Activated T-helper 17 cell treated with anti-CD3 and anti-CD28 coated beads, Interleukin-2, amount 50 U/mL, for 72 hours (primary cell): Measurements from ENCODE around the gene KRT20. TPM values are rescaled to one million over a fixed set of nuclear protein-coding genes. Genes with fewer than 3 reads are reported as not detected.
A peak's percentile ranks its signal among the peaks of the same experiment; 100 is the strongest.
"Not testable (repeated sequence)": the region's sequence is repeated elsewhere in the genome, so short reads cannot be mapped to it uniquely, and the experiment has no call there.

ENCODE experiments used
- ATAC-seq: fragments of 150-1000 bp; cut with Tn5 transposase; replicated peaks from 2 replicates; pipeline ENCODE4 v1.10.0; 2021; ENCODE audit warnings: mild to moderate bottlenecking, moderate library complexity
- H3K27ac Mint-ChIP-seq: one replicate; pipeline ENCODE4 v1.8.0; 2022; ENCODE audit warnings: mixed read lengths
- H3K27me3 Mint-ChIP-seq: one replicate; pipeline ENCODE4 v1.8.0; 2022; ENCODE audit warnings: mixed read lengths
- H3K36me3 Mint-ChIP-seq: one replicate; pipeline ENCODE4 v1.8.0; 2022; ENCODE audit warnings: low read depth, mild to moderate bottlenecking, mixed read lengths
- H3K4me1 Mint-ChIP-seq: one replicate; pipeline ENCODE4 v1.8.0; 2022; ENCODE audit warnings: mixed read lengths
- H3K4me3 Mint-ChIP-seq: one replicate; pipeline ENCODE4 v1.8.0; 2022; ENCODE audit warnings: mild to moderate bottlenecking, mixed read lengths
- H3K9me3 Mint-ChIP-seq: one replicate; pipeline ENCODE4 v1.8.0; 2022; ENCODE audit warnings: mixed read lengths
- total RNA-seq, 2 donors: library from RNA; stranded (reverse); gene quantifications; one replicate each; pipeline ENCODE4 v1.2.3, GENCODE V29; 2022

The KRT20 gene
- total RNA-seq, 2 donors from 2014 or later: not detected

DNA sequence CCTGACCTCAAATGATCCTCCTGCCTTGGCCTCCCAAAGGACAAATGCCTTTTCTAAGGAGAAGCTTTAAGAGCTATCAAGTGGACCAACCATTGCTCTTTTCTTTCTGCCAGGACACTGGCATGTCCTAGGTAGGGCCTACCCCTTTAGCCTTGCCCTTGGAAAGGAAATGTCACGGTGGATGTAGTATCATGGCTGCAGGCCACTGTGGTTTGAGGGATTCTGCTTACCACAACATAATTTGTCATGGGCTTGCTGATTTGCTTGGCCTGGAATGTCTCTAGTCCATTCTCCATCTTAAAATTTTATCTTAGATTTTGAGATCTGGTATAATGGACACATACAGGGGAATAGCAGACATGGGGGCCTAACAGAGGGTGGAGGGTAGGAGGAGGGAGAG, 6.0 kb downstream of the KRT20 start:
- ATAC-seq: no peak
- H3K27me3 Mint-ChIP-seq: peaks cover 8% of the 10 kb centered on the region
- no peak overlapping the region for H3K4me3 Mint-ChIP-seq
- no peaks in the 10 kb centered on the region for H3K36me3 Mint-ChIP-seq
- no peaks in the 10 kb centered on the region for H3K4me1 Mint-ChIP-seq
- H3K27ac Mint-ChIP-seq: no peak overlapping the region
- H3K9me3 Mint-ChIP-seq: no peaks in the 10 kb centered on the region

- Mint-ChIP-seq H3K4me1 (no peaks in the 10 kb centered on the region), H3K9me3 (no peaks in the 10 kb centered on the region), H3K27me3 (peaks cover under 1% of the 10 kb centered on the region), H3K27ac (no peak overlapping the region), H3K4me3 (no peak overlapping the region), H3K36me3 (no peaks in the 10 kb centered on the region)
- no peak for ATAC-seq
Observed at GRCh38 chr17:40878044-40878443, 7.0 kb downstream of the KRT20 start.

GRCh38 chr17:40873801-40874200, 11.2 kb downstream of the KRT20 start:
- ATAC-seq: no peak
- Mint-ChIP-seq H3K36me3 (no peaks in the 10 kb centered on the region), H3K27me3 (peaks cover 18% of the 10 kb centered on the region), H3K9me3 (no peaks in the 10 kb centered on the region), H3K27ac (no peak overlapping the region), H3K4me1 (no peaks in the 10 kb centered on the region), H3K4me3 (no peak overlapping the region)

- no peak for ATAC-seq
- no peak overlapping the region for H3K27ac Mint-ChIP-seq
- peaks cover 18% of the 10 kb centered on the region for H3K27me3 Mint-ChIP-seq
- H3K9me3 Mint-ChIP-seq: no peaks in the 10 kb centered on the region
- H3K36me3 Mint-ChIP-seq: no peaks in the 10 kb centered on the region
- H3K4me3 Mint-ChIP-seq: no peak overlapping the region
- no peaks in the 10 kb centered on the region for H3K4me1 Mint-ChIP-seq
Observed at GRCh38 chr17:40873255-40873654, 11.8 kb downstream of the KRT20 start.

DNA sequence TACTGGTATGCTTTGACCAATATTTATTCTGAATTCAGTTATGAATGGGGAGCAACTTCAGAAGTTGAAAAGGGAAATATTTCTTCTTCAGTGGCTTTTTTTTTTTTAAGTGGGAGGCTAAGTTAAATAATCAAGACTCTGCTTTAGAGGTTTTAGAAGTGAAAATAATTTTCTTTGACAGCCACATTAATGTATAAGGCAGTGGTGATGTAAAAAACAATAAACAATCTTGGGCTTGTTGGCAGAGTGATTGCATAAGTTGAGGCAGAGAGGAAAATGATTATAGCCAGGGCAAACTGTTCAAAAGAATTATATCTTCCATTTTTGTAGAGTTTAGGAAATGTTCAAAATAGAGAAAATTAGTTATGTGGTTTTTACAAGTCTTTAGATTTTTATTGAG, 12.6 kb downstream of the KRT20 start:
- Mint-ChIP-seq H3K36me3 (no peaks in the 10 kb centered on the region), H3K27ac (no peak overlapping the region), H3K27me3 (peaks cover 18% of the 10 kb centered on the region), H3K9me3 (no peaks in the 10 kb centered on the region), H3K4me3 (no peak overlapping the region), H3K4me1 (no peaks in the 10 kb centered on the region)
- no peak for ATAC-seq

- peaks cover 23% of the 10 kb centered on the region for H3K27me3 Mint-ChIP-seq
- H3K9me3 Mint-ChIP-seq: no peaks in the 10 kb centered on the region
- no peak for ATAC-seq
- H3K36me3 Mint-ChIP-seq: no peaks in the 10 kb centered on the region
- H3K4me3 Mint-ChIP-seq: no peak overlapping the region
- H3K27ac Mint-ChIP-seq: no peak overlapping the region
- no peaks in the 10 kb centered on the region for H3K4me1 Mint-ChIP-seq
Observed at GRCh38 chr17:40871316-40871715, 13.7 kb downstream of the KRT20 start.

DNA sequence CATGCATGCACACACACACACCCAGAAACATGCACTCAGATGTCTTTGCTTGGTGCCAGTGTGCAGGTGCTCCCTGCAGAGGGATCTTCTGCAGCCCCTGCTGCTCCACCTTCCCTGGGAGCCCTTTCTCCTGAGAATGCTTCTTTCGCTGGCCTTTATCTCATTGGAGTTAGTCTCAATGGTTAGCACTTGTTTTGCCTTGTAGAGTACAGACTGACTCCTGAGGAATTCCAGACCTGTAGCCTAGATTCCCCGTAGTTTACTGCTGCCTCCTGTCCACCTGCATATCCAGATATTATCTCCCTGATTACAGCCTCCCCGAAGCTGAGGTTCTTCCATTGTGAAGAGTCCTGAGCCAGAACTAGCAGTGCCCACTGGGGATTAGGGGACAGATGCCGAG, 14.9 kb downstream of the KRT20 start:
- no peaks in the 10 kb centered on the region for H3K36me3 Mint-ChIP-seq
- ATAC-seq: no peak
- H3K9me3 Mint-ChIP-seq: no peaks in the 10 kb centered on the region
- H3K27me3 Mint-ChIP-seq: peaks cover 23% of the 10 kb centered on the region
- H3K4me1 Mint-ChIP-seq: no peaks in the 10 kb centered on the region
- H3K27ac Mint-ChIP-seq: no peak overlapping the region
- no peak overlapping the region for H3K4me3 Mint-ChIP-seq

- Mint-ChIP-seq H3K4me1 (no peaks in the 10 kb centered on the region), H3K27me3 (peaks cover 19% of the 10 kb centered on the region), H3K9me3 (no peaks in the 10 kb centered on the region), H3K36me3 (no peaks in the 10 kb centered on the region), H3K27ac (no peak within 1 kb of the TSS), H3K4me3 (no peak within 1 kb of the TSS)
- ATAC-seq: no peak
Observed at GRCh38 chr17:40866838-40867237, 18.2 kb downstream of the KRT20 start, which contains the start of gene KRT12. Gene KRT12, minus strand, starts transcription at chr17:40867223. Its CDS starts 37 bp downstream, at chr17:40867186.

GRCh38 chr17:40864661-40865390, 20.2 kb downstream of the KRT20 start:
- H3K36me3 Mint-ChIP-seq: no peaks in the 10 kb centered on the region
- peaks cover 11% of the 10 kb centered on the region for H3K27me3 Mint-ChIP-seq
- no peak overlapping the region for H3K27ac Mint-ChIP-seq
- H3K4me1 Mint-ChIP-seq: no peaks in the 10 kb centered on the region
- no peaks in the 10 kb centered on the region for H3K9me3 Mint-ChIP-seq
- ATAC-seq: no peak
- no peak overlapping the region for H3K4me3 Mint-ChIP-seq

DNA sequence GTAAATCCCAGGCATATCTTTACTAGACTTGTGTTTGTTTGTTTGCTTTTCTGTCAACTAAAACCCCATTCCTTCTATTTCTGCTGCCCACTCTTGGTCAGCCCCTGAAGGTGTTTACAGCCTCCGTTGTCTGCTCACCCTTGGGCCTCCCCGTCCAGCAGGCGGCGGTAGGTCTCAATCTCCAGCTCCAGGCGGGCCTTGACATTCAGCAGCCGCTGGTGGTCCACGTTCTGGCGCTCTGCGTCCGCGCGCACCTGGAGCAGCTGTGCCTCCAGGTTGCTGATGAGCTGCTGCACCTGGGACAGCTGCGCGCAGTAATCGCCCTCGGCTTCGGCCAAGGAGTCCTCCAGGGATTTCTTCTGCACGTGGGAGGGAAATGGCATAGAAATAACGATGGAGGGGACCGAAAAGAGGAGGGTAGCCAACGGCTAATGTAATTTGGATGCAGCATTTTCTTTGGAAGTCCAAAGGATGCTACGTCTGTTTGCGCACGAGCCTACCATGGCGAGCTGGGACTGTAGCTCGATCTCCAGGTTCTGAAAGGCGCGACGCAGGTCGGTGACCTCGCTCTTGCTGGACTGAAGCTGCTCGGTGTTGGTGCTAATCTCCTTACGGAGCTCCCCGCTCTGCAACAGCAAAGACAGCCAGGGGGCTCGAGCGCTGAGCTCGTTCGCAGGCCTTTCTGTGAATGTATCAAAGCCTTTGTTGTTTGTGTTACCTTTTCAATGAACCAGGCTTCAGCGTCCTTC, 21.9 kb downstream of the KRT20 start:
- Mint-ChIP-seq H3K9me3 (no peaks in the 10 kb centered on the region), H3K27ac (no peak overlapping the region), H3K36me3 (no peaks in the 10 kb centered on the region), H3K4me3 (no peak overlapping the region), H3K27me3 (peaks cover 8% of the 10 kb centered on the region), H3K4me1 (no peaks in the 10 kb centered on the region)
- no peak for ATAC-seq

- H3K27me3 Mint-ChIP-seq: peaks cover 2% of the 10 kb centered on the region
- no peak overlapping the region for H3K27ac Mint-ChIP-seq
- no peak for ATAC-seq
- H3K36me3 Mint-ChIP-seq: no peaks in the 10 kb centered on the region
- H3K4me1 Mint-ChIP-seq: no peaks in the 10 kb centered on the region
- H3K9me3 Mint-ChIP-seq: no peaks in the 10 kb centered on the region
- H3K4me3 Mint-ChIP-seq: no peak overlapping the region
Observed at GRCh38 chr17:40859536-40859935, 25.5 kb downstream of the KRT20 start.

- H3K36me3 Mint-ChIP-seq, H3K4me3 Mint-ChIP-seq, ATAC-seq, H3K4me1 Mint-ChIP-seq, H3K27me3 Mint-ChIP-seq, H3K9me3 Mint-ChIP-seq: not testable (repeated sequence)
- H3K27ac Mint-ChIP-seq: peak overlapping the region; percentile 23
Observed at GRCh38 chr17:40858667-40859066, 26.4 kb downstream of the KRT20 start.

GRCh38 chr17:40857535-40857934, 27.5 kb downstream of the KRT20 start:
- H3K4me3 Mint-ChIP-seq: no peak overlapping the region

GRCh38 chr17:40854175-40854814, 30.7 kb downstream of the KRT20 start:
- no peak overlapping the region for H3K27ac Mint-ChIP-seq
- H3K27me3 Mint-ChIP-seq: peaks cover 20% of the 10 kb centered on the region
- H3K9me3 Mint-ChIP-seq: no peaks in the 10 kb centered on the region
- no peaks in the 10 kb centered on the region for H3K36me3 Mint-ChIP-seq
- no peaks in the 10 kb centered on the region for H3K4me1 Mint-ChIP-seq
- no peak overlapping the region for H3K4me3 Mint-ChIP-seq
- peak; percentile 51 for ATAC-seq

More at GRCh38 chr17:40857535-40857934, 27.5 kb downstream of the KRT20 start:
- no peak for ATAC-seq
- peaks cover 8% of the 10 kb centered on the region for H3K27me3 Mint-ChIP-seq
- no peaks in the 10 kb centered on the region for H3K9me3 Mint-ChIP-seq
- H3K4me1 Mint-ChIP-seq: no peaks in the 10 kb centered on the region
- H3K36me3 Mint-ChIP-seq: no peaks in the 10 kb centered on the region
- H3K27ac Mint-ChIP-seq: no peak overlapping the region

GRCh38 chr17:40852364-40852763, 32.7 kb downstream of the KRT20 start:
- Mint-ChIP-seq H3K27ac (no peak overlapping the region), H3K4me3 (no peak overlapping the region), H3K36me3 (no peaks in the 10 kb centered on the region), H3K4me1 (no peaks in the 10 kb centered on the region), H3K27me3 (peaks cover 22% of the 10 kb centered on the region), H3K9me3 (no peaks in the 10 kb centered on the region)
- ATAC-seq: no peak
